HG03045 (cell line): ENCODE results near the gene FBXL14.
A peak's percentile ranks its signal among the peaks of the same experiment; 100 is the strongest.

Source experiments
- ATAC-seq: cut with Tn5 transposase; IDR thresholded peaks from one replicate; pipeline ENCODE4 v1.9.1; 2021; ENCODE audit warnings: mild to moderate bottlenecking, moderate library complexity; ENCODE audit not compliant: unreplicated experiment

The FBXL14 gene

DNA sequence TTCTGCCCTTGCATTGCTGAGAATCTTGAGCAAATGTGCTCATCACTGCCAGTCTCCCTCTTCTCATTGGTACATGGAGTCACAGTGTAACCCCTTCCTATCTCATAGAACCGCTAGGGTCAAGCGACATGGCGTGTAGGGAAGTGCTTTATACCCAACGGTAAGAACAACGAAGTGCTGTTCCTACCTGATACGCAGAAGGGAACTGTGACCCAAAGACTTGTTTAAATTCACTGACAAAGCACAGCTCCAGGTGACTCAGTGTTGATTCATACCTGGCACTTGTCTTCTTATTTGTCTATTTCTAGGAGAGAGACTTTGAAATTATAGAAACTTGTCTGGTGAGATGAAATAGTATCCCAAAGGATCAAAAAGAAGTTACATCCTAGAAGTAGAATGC, 53.7 kb downstream of the FBXL14 start:
- no peak for ATAC-seq

DNA sequence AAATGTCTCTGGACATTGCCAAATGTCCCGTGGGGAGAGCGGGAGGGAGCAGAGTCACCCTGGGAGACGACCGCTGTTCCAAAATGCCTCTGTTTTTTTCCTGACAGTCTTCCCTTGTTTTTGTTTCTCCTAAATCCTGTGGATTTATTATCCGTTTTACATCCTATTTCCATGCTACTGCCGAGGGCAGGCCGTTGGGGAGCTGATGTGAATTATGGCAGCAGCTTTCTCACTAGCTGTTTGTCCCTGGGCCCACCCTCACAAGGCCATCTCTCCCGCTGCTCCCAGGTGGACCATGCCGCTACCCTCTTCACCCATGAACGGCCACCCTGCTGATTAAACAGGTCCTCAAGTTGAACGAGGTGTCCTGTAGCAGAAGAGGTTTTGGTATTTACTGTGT, 55.2 kb downstream of the FBXL14 start:
- ATAC-seq, result no peak

DNA sequence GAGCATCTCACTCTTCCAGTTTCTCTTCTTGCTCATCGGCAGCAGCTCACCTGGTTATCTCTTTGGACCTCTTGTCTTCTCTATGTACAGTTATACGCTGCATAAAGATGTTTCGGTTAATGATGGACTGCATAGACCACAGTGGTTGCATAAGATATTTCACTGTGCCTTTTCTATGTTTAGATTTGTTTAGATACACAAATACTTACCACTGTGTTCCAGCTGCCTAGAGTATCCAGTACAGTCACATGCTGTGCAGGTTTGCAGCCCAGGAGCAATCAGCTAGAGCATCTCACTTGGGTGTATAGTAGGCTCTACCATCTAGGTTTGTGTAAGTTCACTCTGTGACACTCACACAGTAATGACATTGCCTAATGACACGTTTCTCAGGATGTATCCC, 57.6 kb downstream of the FBXL14 start:
- ATAC-seq, result no peak

DNA sequence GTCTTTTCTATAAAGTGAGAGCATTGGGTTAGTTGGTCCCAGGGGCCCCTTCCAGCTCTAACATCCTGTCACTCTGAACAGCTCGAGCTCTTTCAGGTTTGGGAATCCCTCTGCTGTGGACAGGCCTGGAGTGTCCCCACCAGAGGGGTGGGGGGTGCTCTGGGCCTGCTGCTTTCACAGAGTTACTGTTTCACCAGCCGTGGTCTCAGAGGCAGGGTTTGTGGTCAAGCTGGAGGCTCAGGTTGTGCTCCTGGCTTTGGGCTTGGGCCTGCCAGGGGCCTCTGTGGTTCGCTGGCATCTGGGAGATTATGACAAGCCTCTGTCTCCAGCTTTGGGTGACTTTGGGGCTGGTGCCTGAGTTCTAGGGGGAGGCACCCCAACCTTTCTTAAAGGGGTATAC, 59.6 kb downstream of the FBXL14 start:
- no peak for ATAC-seq

DNA sequence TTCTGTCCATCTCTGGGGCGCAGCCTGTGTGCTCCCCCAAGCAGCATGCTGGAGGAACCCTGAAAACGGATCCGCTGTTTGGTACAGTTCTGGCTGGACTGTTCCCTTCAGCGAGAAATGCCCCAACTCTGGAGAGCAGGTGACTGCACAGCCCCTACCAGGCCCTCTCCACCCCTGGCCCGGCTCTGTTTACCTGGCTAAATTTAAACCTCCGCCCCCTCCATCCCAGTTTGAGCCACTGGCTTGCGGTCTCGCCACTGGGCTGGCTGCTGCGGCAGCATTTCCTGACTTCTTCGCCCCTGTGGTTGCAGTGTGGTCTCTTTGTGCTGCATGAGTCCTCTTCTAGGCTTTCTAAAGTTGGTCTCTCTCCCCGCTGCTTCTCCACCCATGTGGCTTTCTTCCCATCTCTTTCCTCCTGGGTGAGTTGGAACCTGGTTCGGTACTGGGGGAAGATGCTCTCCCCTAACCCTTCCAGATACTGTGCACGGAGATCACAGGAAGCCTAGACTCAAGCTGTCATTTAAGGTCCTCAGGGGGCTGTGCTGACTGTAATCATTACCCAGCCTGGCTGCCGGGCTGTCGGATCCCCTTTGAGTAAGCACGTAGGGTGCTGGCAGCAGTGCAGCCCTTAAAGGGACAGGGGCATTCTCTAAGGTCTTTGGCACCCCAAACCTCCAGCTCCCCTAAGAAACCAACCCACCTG, 60.6 kb downstream of the FBXL14 start:
- ATAC-seq, result peak; percentile 48

DNA sequence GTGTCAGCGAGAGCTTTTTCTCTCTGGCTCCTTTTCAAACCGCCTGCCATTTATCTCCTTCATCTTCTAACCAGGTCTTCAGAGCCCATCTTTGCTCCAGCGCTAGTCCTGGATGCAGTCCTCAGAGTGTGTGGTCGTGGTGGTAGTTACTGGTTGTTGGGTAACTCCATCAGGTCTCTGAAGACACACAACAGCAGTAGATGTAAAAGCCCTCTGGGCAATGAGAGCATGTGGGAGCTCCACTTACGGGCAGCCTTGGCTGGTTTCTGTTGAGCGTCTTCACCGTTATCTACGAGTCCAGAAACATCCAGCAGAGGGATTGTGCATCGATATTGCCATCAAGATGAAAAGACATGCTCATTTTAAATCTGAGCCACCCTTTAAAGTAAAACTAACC, 61.2 kb downstream of the FBXL14 start:
- no peak for ATAC-seq

DNA sequence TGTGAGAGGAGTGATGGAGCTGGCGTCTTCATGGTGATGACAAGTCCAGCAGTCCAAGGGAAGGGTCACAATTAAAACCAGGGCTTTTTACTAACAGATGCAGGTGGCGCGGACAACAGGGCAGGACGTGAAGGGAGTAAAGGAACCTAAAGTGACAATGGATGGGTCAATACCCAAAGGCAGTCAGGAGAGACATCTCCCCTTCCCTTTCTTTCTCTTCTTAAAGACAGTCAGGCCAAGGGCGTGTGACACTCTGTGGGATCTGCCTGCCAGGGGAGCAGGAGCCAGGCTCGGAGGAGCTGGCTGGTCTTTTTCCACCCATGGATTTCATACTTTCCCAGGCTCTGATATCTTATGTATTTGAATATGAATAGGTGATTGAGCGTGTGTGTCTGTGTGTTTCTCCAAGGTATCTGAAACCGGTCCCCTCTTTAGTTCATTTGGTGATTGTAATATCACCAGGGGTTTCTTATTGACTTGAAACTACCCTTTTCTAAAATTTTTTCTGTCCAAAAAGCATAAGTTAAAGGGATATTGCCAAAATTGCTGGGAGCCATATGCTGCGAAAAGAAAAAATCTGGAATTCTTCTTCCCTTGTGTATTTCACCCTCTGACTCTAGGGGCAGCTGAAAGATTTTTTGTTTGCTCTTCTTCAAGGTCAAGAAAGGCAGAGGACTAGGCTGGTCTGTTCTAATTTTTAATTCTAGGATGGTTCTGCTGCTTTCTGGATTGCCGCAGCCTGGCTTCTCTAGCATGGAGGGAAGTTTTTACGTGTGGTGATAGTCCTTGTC, 61.8 kb downstream of the FBXL14 start:
- no peak for ATAC-seq

DNA sequence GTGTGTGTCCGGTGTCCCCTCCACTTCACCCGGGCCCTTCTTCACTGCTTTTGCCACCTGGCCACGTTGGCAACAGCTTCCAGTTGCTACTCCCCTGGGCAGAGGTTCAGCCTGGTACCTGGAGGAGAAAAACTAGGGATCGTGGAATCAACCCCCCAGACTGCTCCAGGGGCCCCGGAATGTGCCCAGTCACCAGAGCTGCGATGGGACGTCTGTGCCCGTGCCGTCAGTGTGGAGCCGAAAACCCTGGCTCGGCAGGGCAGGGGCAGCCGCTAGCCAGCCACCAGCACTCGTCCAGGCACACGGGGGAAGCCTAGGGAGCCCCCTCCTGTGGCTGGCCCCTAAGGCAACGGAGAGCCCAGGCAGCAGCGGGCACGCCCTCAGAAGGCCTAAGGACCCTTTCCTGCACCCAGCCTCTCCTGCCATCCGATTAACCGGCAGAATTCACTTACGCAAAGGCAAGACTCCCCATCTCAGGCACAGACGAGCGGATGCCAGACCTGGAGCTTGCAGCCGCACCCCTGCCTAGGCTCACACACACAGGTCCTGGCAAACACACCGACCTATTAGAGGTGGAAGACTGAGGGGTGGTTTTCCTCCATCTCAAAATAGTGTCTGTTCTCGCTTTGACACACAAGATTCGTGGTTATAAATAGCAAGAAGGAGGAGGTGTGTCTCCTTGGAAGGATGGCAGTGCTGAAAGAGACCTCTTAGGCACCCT, 62.6 kb downstream of the FBXL14 start:
- no peak for ATAC-seq

DNA sequence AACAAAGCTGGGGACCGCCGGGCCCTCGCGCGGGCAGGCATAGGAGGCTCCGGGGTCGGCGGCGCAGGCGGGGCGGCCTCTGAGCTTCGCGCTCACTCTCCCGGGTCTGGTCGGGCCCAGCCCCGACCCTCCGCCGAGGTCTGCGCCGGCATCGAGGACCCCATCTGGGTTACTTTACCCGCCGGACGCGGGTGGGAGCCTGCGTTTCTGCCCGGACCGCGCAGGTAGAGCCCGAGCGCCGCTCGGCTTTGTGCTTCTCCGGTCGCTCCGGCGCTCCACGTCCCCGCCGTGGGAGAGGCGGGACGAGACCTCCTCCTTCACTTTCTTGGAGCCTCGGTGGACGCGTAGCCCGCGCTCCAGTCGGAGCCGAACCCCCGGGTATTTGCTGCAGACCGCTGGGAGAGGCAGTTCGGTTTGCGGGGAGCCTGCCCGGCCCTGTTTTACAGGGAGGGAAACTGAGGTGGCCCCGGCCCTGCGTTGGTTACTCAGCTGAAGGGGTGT, 63.2 kb downstream of the FBXL14 start:
- ATAC-seq, result no peak

DNA sequence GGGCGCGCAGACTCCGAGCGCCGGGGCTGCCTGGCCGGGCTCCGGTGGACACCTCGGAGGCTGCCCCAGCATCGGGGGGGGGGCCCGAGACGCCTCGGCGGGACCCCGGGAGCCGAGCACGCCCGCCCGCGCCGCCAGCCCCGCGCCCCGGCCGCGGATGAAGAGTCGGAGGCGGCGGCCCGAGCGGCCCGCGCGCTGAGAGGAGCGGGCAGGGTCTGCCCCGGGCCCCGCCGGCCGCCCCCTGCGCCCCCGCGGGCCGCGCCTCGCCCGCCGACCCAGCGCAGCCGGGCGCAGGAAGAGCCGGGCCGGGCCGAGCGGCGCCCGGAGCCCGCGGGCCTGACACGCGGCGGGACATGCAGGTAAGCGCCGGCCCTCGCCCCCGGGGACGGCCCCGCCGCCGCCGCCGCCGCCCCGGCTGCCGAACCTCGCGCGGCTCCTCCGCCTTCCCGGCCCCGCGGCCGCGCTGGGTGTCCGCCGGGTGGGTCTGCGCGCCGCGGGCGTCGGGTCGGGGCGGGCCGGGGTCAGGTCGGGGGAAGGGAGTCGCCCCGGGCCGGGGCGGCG, 63.7 kb downstream of the FBXL14 start:
- ATAC-seq, result no peak

DNA sequence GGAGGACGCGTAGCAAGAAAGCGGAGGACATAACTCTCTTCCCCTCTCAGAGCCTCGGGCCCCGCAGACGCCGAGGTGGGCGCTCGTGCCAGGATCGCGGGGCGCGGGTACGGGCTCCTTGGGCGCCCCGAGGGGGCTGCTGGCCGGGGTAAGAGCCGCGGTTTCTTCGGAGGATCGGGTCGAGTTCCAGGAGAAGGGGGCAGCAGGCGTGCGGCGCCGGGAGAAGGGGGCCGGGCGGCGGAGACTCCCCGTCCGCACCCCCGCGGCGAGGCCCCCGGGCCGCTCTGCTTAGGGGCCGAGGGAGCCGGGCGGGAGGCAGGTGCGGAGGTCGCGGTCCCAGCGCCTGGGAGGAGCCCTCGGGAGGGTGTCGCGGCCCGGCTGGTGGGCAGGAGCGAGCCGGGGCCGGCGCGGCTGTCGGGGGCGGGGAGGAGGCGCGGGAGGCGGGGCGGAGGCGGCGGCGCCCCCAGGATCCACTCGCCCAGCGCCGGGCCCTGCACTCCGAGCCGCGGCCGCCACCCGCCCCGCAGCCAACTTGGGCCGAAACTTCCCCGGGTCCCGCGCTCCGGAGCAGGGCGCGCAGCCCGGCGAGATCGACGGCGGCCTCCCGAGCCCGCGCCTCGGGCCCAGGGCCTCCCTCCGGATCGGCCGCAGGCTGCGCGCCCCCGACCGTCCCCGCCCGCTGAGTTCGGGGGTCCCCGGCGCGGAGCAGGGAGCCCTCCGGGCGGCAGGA, 64.4 kb downstream of the FBXL14 start:
- no peak for ATAC-seq

DNA sequence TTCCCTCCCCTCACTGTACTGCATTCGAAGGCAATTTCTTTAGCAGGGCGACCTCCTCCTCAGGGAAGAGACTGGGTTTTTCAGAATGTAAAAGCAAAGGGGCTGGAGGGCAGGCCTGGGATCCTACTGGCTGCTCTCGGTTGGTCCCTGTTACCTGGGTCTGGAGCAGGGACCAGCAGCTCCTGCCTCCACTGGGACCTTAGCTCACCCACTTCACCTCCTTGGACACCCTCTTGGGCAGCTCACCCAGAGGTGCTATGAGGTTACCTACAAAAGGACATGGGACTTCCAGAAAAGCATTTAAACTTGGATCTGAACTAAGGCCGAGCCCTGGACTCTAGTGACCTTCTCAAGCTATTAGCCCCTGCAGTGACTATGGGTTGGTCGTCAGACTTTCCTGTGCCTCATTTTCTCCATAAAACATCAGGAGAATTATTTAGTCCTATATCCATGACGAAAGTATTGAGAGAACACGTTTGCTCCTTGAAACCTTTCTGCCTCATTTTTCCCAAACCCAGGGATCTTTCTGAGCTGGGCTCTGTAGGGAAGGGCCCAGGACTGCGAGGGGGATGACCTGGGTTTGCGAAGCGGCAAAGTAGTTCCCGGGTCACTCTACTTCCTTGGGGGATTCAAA, 65.0 kb downstream of the FBXL14 start:
- ATAC-seq, result no peak

DNA sequence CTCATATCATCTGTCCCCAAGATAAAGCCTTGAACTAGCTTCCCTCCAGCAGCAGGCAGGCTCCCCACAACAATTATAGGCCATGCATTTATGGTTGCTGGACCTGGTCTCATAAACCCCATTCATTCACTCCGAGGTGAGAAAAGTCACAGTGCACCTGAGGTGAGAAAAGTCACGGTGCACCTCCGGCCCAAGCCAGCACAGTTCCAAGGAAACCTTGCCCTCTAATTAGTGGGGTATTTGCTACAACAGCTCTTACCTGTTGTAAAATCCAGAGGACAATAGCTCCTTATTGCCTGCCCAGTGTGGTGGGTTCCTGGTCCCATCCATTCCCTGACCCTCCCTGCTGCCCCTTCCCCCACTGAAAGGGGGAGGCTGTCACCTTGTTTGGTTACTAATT, 65.6 kb downstream of the FBXL14 start:
- ATAC-seq, result no peak

DNA sequence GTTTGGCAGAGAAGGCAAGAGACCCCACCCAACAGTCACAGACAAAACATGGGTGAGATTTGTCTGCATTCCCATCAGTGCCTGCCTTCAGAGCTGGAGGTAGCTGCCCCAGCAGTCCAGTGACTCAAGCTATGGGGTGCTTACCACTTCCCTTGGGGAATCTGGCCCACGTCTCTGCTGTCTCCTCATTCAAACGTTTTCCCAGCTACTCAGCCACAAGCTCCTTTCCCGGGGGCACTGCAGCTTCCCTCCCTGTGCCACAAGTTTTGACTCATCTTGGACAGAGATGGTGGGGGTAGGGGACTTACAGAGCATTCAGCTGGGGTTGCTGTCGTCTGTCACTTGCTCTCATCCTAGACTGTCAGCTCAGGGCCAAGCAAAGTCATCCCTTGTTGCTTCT, 66.6 kb downstream of the FBXL14 start:
- no peak for ATAC-seq

DNA sequence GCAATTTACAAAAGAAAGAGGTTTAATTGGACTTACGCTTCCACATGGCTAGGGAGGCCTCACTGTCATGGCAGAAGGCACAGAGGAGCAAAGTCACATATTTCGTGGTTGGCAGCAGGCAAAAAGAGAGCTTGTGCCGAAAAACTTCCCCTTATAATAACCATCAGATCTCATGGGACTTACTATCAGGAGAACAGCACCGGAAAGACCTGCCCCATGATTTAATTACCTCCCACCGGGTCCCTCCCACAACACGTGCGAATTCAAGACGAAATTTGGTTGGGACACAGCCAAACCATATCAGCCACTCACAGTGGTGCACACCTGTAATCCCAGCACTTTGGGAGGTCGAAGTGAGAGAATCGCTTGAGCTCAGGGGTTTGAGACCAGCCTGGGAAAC, 68.5 kb downstream of the FBXL14 start:
- no peak for ATAC-seq

DNA sequence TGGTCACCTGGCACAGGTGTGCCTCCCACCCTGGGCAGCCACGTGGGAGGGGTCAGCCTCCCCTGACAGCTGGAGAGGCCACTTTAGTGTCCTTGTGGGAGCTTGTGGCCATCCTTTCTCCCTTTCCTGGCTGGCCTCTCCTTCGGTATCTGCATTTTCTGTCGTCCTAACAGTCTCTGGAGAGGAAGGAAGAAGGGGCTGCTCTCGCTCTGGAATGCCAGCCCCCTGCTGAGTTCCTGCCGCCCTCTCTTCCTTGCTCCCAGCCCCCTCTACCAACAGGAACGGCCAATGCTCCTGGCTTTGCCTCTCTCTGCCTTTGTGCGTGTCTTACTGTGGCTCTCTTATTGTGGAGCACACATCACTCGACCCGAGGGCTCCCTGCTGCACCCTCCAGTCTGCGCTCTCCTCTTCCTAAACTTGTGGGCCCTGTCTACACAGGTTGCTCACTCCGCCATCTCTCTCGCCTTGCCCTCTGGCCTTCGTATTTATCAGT, 70.8 kb downstream of the FBXL14 start:
- no peak for ATAC-seq

DNA sequence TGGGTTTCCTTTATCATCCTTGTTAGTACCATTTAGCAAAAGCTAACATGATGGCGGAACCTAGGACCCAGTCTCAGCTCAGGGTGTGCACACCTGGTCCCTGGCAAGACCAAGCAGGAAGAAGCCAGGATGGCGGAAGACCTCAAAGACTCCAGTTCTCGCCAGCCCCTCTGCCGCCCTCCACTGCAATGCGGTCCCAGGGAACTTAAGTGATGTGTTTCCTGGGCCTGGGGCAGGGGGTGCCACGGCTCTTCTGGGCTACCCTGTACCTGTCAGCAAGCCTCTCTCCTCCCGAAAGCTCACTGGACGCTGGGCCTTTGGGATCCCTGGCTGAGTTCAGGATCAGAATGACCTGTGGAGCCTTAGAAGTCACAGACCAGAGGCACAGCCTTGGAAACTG, 71.3 kb downstream of the FBXL14 start:
- no peak for ATAC-seq

DNA sequence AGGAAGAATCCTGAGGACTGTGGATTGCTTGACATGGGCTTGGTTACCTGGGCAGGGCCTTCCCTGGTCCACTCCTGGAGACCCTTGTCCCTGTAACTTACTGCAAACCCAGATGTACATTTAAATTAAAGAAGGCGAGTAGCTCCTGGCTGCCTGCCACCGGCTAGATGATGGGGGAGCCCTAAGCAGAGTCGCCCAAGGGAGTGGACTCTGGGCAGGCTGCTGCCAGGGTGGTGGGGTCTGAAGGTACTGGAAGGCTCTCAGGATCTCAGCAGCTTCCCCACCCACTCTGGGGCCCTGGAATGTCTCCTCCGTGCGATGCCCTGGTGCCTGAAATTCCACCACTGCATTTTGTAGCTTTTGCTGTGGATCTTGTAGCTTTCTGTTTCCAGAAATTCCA, 74.7 kb downstream of the FBXL14 start:
- no peak for ATAC-seq

DNA sequence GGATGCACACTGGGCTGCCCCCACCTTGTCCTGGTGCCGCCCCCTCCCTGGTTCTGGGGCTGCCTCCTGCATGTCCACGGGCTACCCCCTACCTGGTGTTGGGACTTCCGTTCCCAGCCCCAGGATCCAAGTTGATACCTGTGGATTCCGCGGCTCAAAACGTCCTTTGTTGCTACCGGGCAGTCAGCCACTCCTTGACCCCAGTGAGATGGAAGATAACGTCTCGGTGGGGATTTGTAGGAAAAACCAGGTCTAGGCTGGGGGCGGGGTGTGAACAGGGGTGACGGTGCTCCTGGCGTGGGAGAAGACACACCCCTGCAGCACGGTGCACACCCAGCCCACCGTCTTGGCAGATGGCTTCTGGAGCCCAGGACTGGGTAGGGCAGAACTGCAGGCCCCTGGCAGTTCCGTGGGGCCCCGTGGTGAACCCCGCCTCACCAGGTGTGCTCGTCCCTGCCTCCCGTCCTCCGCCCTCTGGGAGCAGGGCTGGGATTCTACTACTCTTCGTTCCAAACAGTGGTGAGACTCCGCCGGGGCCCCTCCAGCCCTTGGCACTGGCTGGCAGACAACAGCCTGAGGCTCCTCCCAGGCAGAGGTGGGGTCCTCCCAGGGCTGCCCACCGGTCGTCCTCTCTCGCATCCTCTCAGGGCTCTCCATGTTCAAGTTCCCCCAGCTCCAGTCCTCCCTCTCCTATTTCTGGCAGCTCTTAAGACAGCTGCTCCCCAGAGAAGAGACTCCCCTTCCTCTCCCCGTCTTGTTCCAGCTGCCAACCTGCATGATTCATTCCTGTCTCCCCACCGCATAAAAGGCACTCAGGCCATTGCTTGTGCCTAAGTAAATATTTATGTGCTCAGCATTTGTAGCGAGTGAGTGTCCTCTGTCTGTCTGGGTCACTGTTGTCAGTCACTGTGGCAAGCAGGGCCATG, 75.5 kb downstream of the FBXL14 start:
- no peak for ATAC-seq
